OCI-LY7 (cell line): ENCODE results near the gene PAK6.

Source experiments
- CTCF ChIP-seq: fragments of 200-600 bp; sonication (generic); conservative IDR thresholded peaks from 2 replicates; pipeline ENCODE4 v1.5.1; 2014; ENCODE audit warnings: mild to moderate bottlenecking, antibody characterized with exemption, low read length, moderate library complexity, mixed read lengths
- EZH2phosphoT487 ChIP-seq: fragments of 200-600 bp; sonication (generic); IDR thresholded peaks from 2 replicates; pipeline ENCODE4 v1.6.1; 2018; ENCODE audit warnings: low read depth, borderline replicate concordance, mild to moderate bottlenecking, mixed run types, antibody characterized with exemption, low read length, moderate library complexity, mixed read lengths

DNA sequence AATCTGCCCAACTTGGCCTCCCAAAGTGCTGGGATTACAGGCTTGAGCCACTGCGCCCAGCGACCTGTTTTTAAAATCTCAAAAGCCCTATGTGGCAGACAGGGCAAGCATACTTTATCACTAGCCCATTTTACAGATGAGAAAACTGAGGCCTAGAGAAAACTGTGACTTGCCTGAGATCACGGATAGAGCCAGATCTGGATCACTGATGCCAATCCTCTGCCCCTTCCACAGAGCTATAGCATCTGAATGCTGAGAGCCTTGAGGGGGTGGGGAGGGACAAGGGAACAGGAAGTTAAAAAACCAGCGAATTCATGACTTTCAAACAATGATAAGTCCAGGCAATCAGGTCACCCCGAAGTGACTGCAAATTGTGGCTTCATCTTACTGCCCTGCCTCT is 36.7 kb downstream of the PAK6 start:
- TF ChIP-seq CTCF = no peak
- no peak for TF ChIP-seq EZH2phosphoT487
